Ovary (tissue), 9 donors: ENCODE results near the gene SCAMP2. TPM values are rescaled to one million over a fixed set of nuclear protein-coding genes. Genes with fewer than 3 reads are reported as not detected.

ENCODE experiments used
- DNase-seq, 5 donors: peaks; one replicate each; pipeline ENCODE4 v3.0.0-alpha.2; 2019 to 2020
- H3K27ac ChIP-seq, 2 donors: fragments of 200-600 bp; one replicate each; pipeline versions ENCODE4 v1.5.1 to v1.8.0; 2019 to 2022
- H3K27me3 ChIP-seq: fragments of 200-600 bp; one replicate; pipeline ENCODE4 v1.8.0; 2022
- H3K36me3 ChIP-seq: fragments of 200-600 bp; sonication (generic); one replicate; pipeline ENCODE4 v1.5.1; 2019
- H3K4me1 ChIP-seq: one replicate; pipeline ENCODE4 v1.8.1; 2013; ENCODE audit warnings: mild to moderate bottlenecking, moderate library complexity; ENCODE audit not compliant: insufficient read depth
- H3K4me3 ChIP-seq: fragments of 200-600 bp; sonication (generic); one replicate; pipeline ENCODE4 v1.5.1; 2017
- H3K9me3 ChIP-seq, 2 donors: fragments of 200-600 bp in 1 of 2; sonication (generic) in 1 of 2; one replicate each; pipeline versions ENCODE4 v1.5.1 to v1.8.1; 2013 to 2019; ENCODE audit warnings: mild to moderate bottlenecking in 1 of 2, moderate library complexity in 1 of 2
- CTCF ChIP-seq, 3 donors: fragments of 450-650 bp in 2 of 3; fragments of 200-600 bp in 1 of 3; IDR thresholded peaks; one replicate each; pipeline versions ENCODE4 v1.5.1 to v1.8.0; 2016 to 2022; ENCODE audit warnings: antibody characterized with exemption in 3 of 3, mild to moderate bottlenecking in 1 of 3
- EP300 ChIP-seq: sonication (generic); formaldehyde crosslinking; IDR thresholded peaks from one replicate; pipeline ENCODE4 v1.6.1; 2017; ENCODE audit warnings: antibody characterized with exemption
- POLR2A ChIP-seq: fragments of 450-650 bp; IDR thresholded peaks from one replicate; pipeline ENCODE4 v1.6.1; 2017; ENCODE audit warnings: antibody characterized with exemption, mild to moderate bottlenecking, moderate library complexity
- WGBS, 3 donors: extraction: QIAGEN DNeasy Blood & Tissue Kit in 1 of 3; methylation state at CpG; one replicate each; pipeline versions ENCODE4 v1.1.5 to v1.1.7; 2013 to 2017; 5-methylcytosine and 5-hydroxymethylcytosine counted together
- intact Hi-C, 4 donors: fragments of 100-400 bp; cut with DNase I; formaldehyde crosslinking; loops; one replicate each; pipeline versions ENCODE4 v1.11.0 to v1.15.1; 2022 to 2023
- polyA plus RNA-seq, 2 donors: library from polyadenylated mRNA; stranded (reverse); fragments of 200-250 nt in 1 of 2; fragments of 350-450 nt in 1 of 2; fragmentation: Illumina TruSeq in 1 of 2; extraction: RNeasy Lipid Tissue Mini Kit (QIAGEN cat#74804) in 1 of 2; gene quantifications; one replicate each; pipeline ENCODE4 v1.2.3, GENCODE V29; 2013 to 2014
- total RNA-seq, 7 donors: library from RNA; depleted of rRNA in 2 of 7; stranded (reverse); fragments of >200 nt in 2 of 7; fragmentation: NEBNext Ultra II Directional in 3 of 7; extraction: Animal tissue kit (Norgen Biotek cat#: 25700) in 3 of 7; gene quantifications; one replicate each; pipeline versions ENCODE4 v1.1.0 to v1.2.4, GENCODE V29; 2016 to 2023
- donor health status: DM: no; HTN: no; CAD: no; lungs with moderate emphysema.
- donor health status: DM: no; HTN: no; CAD: no.
- donor health status: Bipolar disorder and iron deficiency.
- donor health status: DM: yes; HTN: yes; CAD: no.
- donor health status: DM: no; HTN: no; CAD: no.
- donor health status: DM: yes; HTN: yes; CAD: no.

SCAMP2 gene
- total and polyA plus RNA-seq, 9 donors: 22.9 to 65.5 (median 53.1) TPM

- intact Hi-C loops: loop anchor here in 1 of 4 donors (10.0 kb wide), 1 partner anchor 58 kb away; the partner anchor contains the start of gene LMAN1L
- peak overlapping the region in 1 of 2 donors; percentile 87 for H3K27ac ChIP-seq
- no peaks in the 10 kb centered on the region for H3K36me3 ChIP-seq
- H3K9me3 ChIP-seq: no peaks in the 10 kb centered on the region
- H3K4me1 ChIP-seq: peaks cover 3% of the 10 kb centered on the region
- WGBS, 3 donors: 0 to 1% (median 1%) methylated on average over 11 of the region's 11 CpGs
- no peak for DNase-seq
- no peaks in the 10 kb centered on the region for H3K27me3 ChIP-seq
- peak overlapping the region; percentile 89 for H3K4me3 ChIP-seq
- TF ChIP-seq EP300 (no peak), CTCF (IDR thresholded peaks at IDR 0.05) (no peak), POLR2A (no peak)
These were observed 496 bp downstream of the SCAMP2 start for GRCh38 chr15:74872702-74873035.

GRCh38 chr15:74870436-74871215 lies 2.5 kb downstream of the SCAMP2 start:
- H3K36me3 ChIP-seq: no peaks in the 10 kb centered on the region
- no peak overlapping the region for H3K27ac ChIP-seq
- intact Hi-C loops: loop anchor here in 1 of 4 donors (10.0 kb wide), 1 partner anchor 56 kb away; the partner anchor contains the start of gene LMAN1L
- no peak for TF ChIP-seq CTCF (IDR thresholded peaks at IDR 0.05)
- no peak for TF ChIP-seq POLR2A
- no peak for TF ChIP-seq EP300
- no peaks in the 10 kb centered on the region for H3K9me3 ChIP-seq
- H3K4me3 ChIP-seq: no peak overlapping the region
- no peak for DNase-seq
- WGBS, 3 donors: 65 to 71% (median 65%) methylated on average over 6 of the region's 6 CpGs
- peaks cover 3% of the 10 kb centered on the region for H3K4me1 ChIP-seq
- no peaks in the 10 kb centered on the region for H3K27me3 ChIP-seq

- 52 to 57% (median 55%) methylated on average over 6 of the region's 6 CpGs for WGBS, 3 donors
These were observed 3.3 kb downstream of the SCAMP2 start for GRCh38 chr15:74869726-74870407.

GRCh38 chr15:74869372-74869725 lies 3.8 kb downstream of the SCAMP2 start:
- Histone ChIP-seq H3K4me3 (no peak overlapping the region), H3K27me3 (no peaks in the 10 kb centered on the region), H3K27ac (no peak overlapping the region), H3K4me1 (peaks cover 3% of the 10 kb centered on the region), H3K9me3 (no peaks in the 10 kb centered on the region), H3K36me3 (no peaks in the 10 kb centered on the region)
- TF ChIP-seq EP300 (no peak), CTCF (IDR thresholded peaks at IDR 0.05) (no peak), POLR2A (no peak)
- DNase-seq: no peak
- intact Hi-C loops: no loop called here

More at GRCh38 chr15:74869726-74870407, 3.3 kb downstream of the SCAMP2 start:
- Histone ChIP-seq H3K27ac (no peak overlapping the region), H3K4me3 (no peak overlapping the region), H3K36me3 (no peaks in the 10 kb centered on the region), H3K9me3 (no peaks in the 10 kb centered on the region), H3K4me1 (peaks cover 3% of the 10 kb centered on the region), H3K27me3 (no peaks in the 10 kb centered on the region)
- no peak for TF ChIP-seq EP300
- TF ChIP-seq POLR2A: no peak
- TF ChIP-seq CTCF (IDR thresholded peaks at IDR 0.05): no peak
- intact Hi-C loops: loop anchor here in 1 of 4 donors (10.0 kb wide), 1 partner anchor 55 kb away; the partner anchor contains the start of gene LMAN1L
- DNase-seq: no peak
